ENCODE measurements around the gene AEBP2. TPM values are rescaled to one million over a fixed set of nuclear protein-coding genes. Genes with fewer than 3 reads are reported as not detected.

Gene AEBP2
- total and polyA plus RNA-seq, 2 of the 4 experiments (the other 2 are of a cell fraction) = 15.5 to 21.7 TPM

- no peak overlapping the region for H2AK9ac ChIP-seq (replicated peaks; ENCODE audit: low read depth, low read length, poor library complexity)
- intact Hi-C loops (cut with micrococcal nuclease) = no loop called here
- no peak overlapping the region for H3K14ac ChIP-seq (replicated peaks; ENCODE audit: low read depth, low read length)
- WGBS, 2 experiments (ENCODE audit: extremely low coverage in 2 of 2, insufficient read length in 1 of 2) = no CpG with 5 or more reads among the region's 4 CpGs
- dilution Hi-C loops (cut with HindIII; ENCODE audit: low sequenced_read_pairs, unreplicated experiment) = no loop called here
- no peak overlapping the region for H2BK120ac ChIP-seq (ENCODE audit: low read depth, low read length)
- no peak overlapping the region for H3K4ac ChIP-seq (ENCODE audit: low read depth, low read length)
- H2BK5ac ChIP-seq (ENCODE audit: low read depth, low read length, poor library complexity, severe bottlenecking) = no peak overlapping the region
- no peak for DNase-seq
- no peak overlapping the region for H3K27ac ChIP-seq (ENCODE audit: insufficient read depth, low read length)
- no peak overlapping the region for H3K4me2 ChIP-seq (ENCODE audit: low read depth, low read length)
- no peak overlapping the region for H3K9ac ChIP-seq (ENCODE audit: low read depth, low read length)
- no peak overlapping the region for H4K91ac ChIP-seq (ENCODE audit: insufficient read depth, low read depth, low read length)
- BruUV-seq (replicated peaks) = no TSS peak
- ChIA-PET CTCF (no interaction called here), POLR2A (ENCODE audit: unreplicated experiment) (no interaction called here)
- no peak overlapping the region for H2BK15ac ChIP-seq (ENCODE audit: low read depth, low read length)
- H3K4me1 ChIP-seq (ENCODE audit: control insufficient read depth, insufficient read depth, low read length) = peaks cover 1% of the 10 kb centered on the region; the same call in 1 of the 2 replicates
- no peak overlapping the region; the same call in 1 of the 2 replicates for H2AK5ac ChIP-seq (ENCODE audit: low read depth, low read length)
- H3K27me3 ChIP-seq (ENCODE audit: control insufficient read depth, insufficient read depth, low read length) = no peaks in the 10 kb centered on the region
- no peak for ATAC-seq (ENCODE audit: low read depth)
- H3K4me3 ChIP-seq (ENCODE audit: insufficient read depth, low read depth, low read length) = no peak overlapping the region
- H3K23ac ChIP-seq (ENCODE audit: low read depth, low read length) = no peak overlapping the region
- no peak overlapping the region for H3K56ac ChIP-seq (ENCODE audit: extremely low read depth, insufficient read depth, low read length)
- peaks cover 2% of the 10 kb centered on the region; the same call in 1 of the 2 replicates for H3K9me1 ChIP-seq (ENCODE audit: insufficient read depth, low read length)
- H3K36me3 ChIP-seq (ENCODE audit: control insufficient read depth, insufficient read depth, low read length) = peaks cover 11% of the 10 kb centered on the region
- H4K20me1 ChIP-seq (ENCODE audit: insufficient read depth, low read length) = peaks cover 50% of the 10 kb centered on the region
- no peaks in the 10 kb centered on the region for H3K9me3 ChIP-seq (ENCODE audit: control insufficient read depth, insufficient read depth, low read length)
- no peak overlapping the region for H4K5ac ChIP-seq (ENCODE audit: low read depth, low read length)
- H2BK20ac ChIP-seq (ENCODE audit: low read depth, low read length) = no peak overlapping the region
- H3K79me1 ChIP-seq (ENCODE audit: low read depth in 1 of 2, low read length in 2 of 2) = peaks cover 22 to 77% of the 10 kb centered on the region in 2 experiments
- no peak overlapping the region for H2AFZ ChIP-seq (replicated peaks; ENCODE audit: low read length, poor library complexity)
- H3K18ac ChIP-seq (ENCODE audit: low read depth, low read length) = no peak overlapping the region
- no peak overlapping the region for H4K8ac ChIP-seq (ENCODE audit: low read depth in 2 of 2, low read length in 2 of 2)
- in situ Hi-C loops (cut with MboI; ENCODE audit: low sequenced_read_pairs) = no loop called here
- TF ChIP-seq RCOR1 (IDR thresholded peaks at IDR 0.05; ENCODE audit: insufficient replicate concordance, low read length) (no peak), FOS (IDR thresholded peaks at IDR 0.05; ENCODE audit: low read depth, low read length) (no peak), RAD21 (IDR thresholded peaks at IDR 0.05; ENCODE audit: low read length) (no peak), MAFK (IDR thresholded peaks at IDR 0.05; ENCODE audit: low read depth, low read length) (no peak), CEBPB (IDR thresholded peaks at IDR 0.05; ENCODE audit: low read depth, low read length) (no peak)
These were observed 49.9 kb downstream of the AEBP2 start for GRCh38 chr12:19489168-19489567.

Data from IMR-90 (cell line).